NCI-H187 (cell line): ENCODE results near the gene ATP13A3.

Experiments used
- DNase-seq, 2 experiments: peaks; one replicate each; lab custom pipeline; 2025; lab: John Stamatoyannopoulos, UW

The ATP13A3 gene

DNA sequence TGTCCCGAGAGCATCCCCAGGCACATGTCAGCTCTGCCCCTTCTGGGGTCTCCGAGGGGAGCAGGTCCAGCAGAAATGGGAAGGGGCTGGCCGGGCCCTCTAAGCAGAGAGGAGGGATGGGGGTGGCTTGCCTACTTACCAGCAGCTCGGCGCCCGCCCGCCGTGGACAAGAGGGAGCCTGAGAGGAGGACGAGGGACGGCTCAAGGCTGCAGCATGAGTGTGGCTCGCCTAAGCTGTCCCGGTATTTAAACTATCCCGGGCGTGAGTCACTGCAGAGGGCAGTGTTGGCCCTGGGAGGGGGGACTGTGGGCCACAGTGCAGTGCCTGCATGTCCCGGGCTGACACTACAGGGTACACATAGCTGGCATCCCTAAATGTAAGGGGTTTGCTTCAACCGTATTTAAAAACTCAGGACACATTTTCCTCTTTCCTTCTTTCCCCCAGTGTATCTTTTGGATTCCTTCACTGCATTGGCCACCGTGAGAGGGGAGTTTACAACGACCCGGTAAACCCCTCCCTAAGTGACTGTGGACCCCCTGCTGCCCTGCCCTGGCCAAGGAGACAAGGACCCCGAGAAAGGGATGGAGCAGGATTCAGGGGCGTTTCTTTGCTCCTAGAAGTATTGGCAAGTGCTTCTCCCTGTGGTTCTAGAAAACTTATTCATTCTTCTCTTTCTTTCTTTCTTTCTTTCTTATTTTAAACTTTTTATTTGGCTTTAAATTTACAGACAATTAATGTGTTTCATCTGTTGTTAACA, 117.1 kb downstream of the ATP13A3 start, which contains the start of gene LRRC15:
LRRC15 (minus strand) TSS at position 222 of the 758 bp plus-strand sequence. CDS start 8,700 bp downstream, outside the sequence.
- no peak for DNase-seq

DNA sequence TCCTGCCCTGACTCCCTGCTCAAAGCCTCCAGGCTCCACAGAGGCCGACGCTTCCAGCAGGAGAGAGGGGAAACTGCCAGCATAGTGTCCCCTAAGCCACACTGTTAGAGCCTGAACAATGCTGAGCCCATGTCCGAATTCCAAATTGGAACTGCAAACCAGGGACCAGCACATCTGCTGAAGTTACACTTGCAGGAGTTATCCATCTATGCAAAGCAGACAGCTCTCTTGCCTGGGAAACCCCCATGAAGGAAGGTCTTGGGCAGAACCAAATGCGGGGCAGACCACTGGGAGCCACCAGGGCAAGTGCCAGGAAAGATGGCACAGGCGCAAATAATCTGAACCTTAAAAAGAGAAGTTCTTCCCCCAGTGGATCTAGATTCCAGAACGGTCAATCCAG, 117.9 kb downstream of the ATP13A3 start:
- no peak for DNase-seq

DNA sequence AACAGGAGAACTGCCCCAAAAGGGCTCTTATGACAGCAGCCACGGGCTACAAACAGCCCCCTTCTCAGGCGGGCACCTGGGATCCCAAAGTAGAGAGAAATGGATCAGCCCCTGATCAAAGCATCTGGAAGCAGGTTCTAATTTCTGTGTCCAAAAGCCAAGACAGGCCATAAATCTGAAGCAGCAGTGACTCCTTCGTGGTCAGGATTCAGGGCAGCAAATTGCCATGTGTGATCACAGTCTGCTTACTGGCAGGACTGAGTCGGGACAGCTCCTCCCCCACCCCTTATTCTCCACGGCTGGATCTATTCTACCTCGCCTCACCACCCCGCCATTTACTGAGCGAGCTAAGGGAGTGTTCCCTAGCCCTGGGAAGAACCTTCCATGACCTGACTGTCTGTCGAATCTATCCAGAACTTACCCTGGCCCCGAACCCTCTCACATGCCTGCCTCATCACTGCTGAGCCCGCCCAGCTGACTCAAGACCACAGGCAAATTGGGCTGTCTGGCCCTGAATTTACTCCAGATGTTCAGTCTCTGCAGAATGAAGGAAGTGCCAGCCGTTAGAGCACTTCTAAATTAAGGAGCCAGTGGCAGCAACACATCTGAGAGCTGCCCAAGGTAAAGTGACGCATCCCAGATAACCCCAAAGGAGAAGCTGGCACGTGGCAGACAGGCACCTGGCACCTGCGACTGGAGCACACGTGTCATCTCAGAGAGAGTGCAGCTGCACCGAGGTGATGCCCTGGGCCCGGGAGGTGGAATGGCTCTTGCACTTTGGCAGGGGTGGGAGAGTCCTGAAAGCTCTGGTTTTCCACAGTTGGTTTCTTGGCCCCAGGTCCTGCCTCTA, 118.6 kb downstream of the ATP13A3 start:
- DNase-seq: no peak

DNA sequence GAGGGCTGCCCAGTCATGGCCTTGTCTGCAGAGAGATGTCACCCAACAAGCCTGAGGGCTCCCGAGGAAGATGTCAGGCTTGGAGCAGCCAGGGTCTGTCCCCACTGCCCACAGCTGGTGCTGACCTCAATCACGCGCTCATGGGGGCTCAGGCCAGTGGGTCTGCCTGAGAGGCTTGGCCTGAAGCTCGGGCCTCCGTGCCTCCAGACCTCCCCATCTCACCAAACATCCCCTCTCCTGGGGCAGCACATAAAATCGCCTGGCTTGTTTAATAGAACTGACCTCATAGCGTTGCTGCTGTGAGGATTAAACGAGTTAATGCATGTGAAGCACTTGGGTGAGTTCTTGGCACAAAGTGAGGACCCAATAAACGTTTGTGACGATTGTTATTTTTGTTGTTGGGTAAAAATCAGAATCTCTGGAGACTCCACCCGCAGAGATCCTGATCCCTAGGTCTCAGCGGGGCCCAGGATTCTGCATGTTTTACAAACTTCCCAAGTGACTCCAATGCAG, 120.8 kb downstream of the ATP13A3 start:
- DNase-seq: no peak

DNA sequence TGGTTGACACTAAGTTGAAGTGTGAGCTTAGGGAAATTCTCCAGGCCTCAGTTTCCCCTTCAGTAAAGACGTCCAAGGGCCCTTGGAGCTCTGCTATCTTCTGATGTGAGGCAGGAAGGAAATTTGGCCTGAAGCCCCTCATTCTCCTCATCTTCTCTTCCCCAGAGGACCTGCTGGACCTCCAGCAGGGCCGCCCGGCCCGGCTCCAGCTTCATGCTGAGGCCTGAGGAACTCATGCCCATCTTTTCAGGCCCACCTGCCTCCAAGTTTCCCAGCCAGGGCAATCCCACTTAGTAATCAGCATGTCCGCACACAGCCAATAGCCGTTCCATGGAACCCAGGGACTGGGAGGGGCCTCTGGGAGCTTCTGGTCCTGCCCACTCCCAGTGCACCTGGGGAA, 121.3 kb downstream of the ATP13A3 start:
- DNase-seq: no peak

DNA sequence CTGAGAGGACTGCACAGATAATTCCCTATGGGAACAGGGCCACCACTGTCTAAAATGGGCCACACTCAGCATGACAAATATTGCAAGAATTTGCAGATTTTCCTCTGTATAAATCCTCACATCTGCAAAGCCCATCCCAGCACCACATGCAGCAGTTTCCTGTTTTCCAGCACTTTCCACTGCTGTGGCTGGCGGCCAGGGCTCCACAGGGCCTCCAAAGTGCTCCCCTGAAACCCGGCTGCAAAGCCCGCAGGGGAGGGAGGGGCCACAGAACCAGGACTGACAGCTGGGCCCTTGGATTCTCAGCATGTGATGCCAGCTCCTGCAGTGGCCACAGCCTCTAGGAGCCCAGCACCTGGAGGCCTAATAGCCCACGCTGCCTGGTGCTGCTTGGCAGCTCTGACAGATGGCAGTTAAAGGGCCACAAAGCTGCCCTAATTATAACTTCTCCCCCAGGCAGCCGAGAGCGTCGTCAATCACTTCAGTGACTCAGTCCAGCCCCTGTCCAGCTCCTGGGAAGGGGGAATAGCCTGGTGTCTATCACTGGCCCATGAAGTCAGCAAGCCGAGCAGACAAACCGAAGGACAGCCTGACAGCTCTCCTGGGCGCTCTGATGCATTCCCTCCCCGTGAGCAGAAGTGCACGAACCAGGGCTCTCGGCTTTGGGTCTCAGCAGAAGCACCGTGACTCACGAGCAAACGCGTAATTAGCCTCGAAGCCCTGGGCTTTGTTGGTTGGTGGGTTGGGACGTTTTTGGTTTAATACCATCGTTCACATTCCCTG, 122.0 kb downstream of the ATP13A3 start:
- DNase-seq: no peak

DNA sequence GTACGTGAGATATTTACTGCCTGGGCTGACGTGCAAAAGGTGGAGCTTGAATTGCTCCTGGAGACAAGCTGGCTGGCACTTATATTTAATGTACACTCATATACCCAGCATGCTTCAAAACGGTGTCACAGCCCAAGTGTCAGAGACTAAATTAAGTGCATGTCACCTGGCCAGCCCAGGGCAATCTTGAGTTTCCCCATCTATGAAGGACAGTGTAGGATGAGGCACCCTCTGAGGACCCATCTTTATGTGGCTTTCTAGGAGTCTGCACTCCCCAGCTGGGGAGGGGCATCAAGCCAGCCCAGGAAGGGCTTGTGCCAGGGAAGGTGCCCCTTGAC, 122.5 kb downstream of the ATP13A3 start:
- DNase-seq: no peak

DNA sequence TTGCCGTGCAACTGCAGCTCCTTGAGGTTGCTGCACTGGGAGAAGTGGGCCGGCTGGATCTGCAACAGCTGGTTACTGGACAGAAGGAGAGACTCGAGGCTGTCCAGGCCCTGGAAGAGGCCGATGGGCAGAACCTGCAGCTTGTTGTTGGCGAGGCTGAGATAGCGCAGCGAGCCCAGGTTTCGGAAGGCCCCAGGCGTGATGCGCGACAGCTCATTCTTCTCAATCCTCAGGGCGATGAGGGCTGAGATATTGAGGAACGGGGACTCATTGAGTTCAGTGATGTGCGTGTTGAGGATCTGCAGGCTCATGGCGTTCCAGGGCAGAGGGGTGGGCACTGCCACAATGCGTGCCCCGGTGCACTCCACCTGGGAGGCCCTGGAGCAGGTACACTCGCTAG, 126.2 kb downstream of the ATP13A3 start:
- DNase-seq: no peak

DNA sequence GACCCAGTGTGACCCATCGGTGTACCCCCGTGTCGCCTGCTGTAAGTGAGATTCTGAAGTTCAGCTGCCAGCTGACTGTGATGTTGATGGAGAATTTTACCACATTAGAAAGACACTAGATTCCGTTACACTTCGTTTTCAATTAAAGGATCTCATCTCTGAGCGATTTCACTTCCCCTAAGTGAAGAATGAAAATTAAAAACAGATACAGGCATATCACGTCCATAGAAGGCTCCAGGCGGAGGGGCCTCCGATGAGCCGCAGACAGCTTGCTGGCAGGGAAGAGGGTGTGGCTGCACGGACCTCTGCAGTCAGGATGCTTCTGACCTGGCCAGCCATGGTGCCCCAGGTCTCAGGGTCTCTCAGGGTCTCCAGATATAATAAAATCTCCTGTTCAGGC, 129.1 kb downstream of the ATP13A3 start:
- no peak for DNase-seq

DNA sequence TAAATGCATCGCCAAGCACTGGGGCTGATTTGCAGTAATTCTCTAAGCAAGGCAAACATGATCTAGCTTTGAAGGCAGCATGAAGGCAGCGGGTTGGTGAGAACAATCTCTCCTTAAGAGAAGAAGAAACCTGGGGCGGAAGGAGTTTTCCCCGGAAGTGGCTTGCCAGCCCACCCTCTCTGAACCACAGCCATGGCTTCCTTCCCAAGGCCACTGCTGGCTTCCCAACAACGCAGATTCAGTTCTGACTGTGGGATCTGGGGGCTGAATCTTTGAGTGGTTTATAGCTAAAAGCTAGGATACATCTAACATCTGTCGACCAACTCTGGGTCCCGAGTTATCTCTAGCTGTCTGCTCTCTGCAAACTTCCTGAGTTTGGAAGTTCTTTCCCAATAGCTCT, 131.4 kb downstream of the ATP13A3 start:
- no peak for DNase-seq

DNA sequence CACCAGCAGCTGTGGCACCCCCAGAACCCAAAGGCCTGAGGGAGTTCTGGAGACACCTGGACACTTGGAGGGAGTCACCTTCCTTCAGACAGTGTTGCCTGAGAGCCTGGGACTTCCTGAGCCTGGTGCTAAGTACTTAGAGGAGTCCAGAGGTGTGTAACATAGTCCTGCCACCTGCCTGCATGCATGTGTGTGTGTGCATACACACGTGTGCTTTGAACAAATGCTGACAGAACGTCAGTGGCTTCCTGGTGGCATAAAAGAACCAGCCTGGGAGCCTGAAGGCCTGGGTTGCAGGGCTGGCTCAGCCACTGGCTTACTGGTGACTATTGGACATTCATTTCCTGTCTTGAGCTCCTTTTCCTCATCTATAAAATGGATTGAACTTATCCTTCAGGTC, 132.5 kb downstream of the ATP13A3 start:
- DNase-seq: no peak
